WTC11 (cell line): Measurements from ENCODE around the gene FAM135A. TPM values are rescaled to one million over a fixed set of nuclear protein-coding genes. Genes with fewer than 3 reads are reported as not detected.

Source experiments
- ATAC-seq: fragments of 200-7000 bp; cut with Tn5 transposase; 2 replicates; pipeline ENCODE4 v1.10.0; 2021; ENCODE audit warnings: mild to moderate bottlenecking, moderate library complexity
- CTCF ChIA-PET: fragments of 300-600 bp; sonication (Branson Sonifier 250); formaldehyde crosslinking; loops from one replicate; lab custom pipeline; 2021; ENCODE audit warnings: antibody characterized with exemption; lab: Charles Lee
- POLR2A ChIA-PET: fragments of 350-600 bp; sonication (Branson Sonifier 250); formaldehyde crosslinking; loops from one replicate; lab custom pipeline; 2021; ENCODE audit warnings: antibody characterized with exemption; lab: Charles Lee
- DNase-seq: peaks from one replicate; pipeline ENCODE4 v3.0.0; 2021; ENCODE audit warnings: low spot score
- H3K27ac Mint-ChIP-seq: 2 replicates; pipeline ENCODE4 v1.8.0; 2021; ENCODE audit warnings: mixed read lengths
- H3K27me3 Mint-ChIP-seq: 2 replicates; pipeline ENCODE4 v1.8.0; 2021; ENCODE audit warnings: low read depth, mild to moderate bottlenecking, moderate library complexity, mixed read lengths
- H3K36me3 Mint-ChIP-seq: 2 replicates; pipeline ENCODE4 v1.8.0; 2021; ENCODE audit warnings: mixed read lengths
- H3K4me1 Mint-ChIP-seq: 2 replicates; pipeline ENCODE4 v1.8.0; 2022; ENCODE audit warnings: mixed read lengths
- H3K4me3 Mint-ChIP-seq: 2 replicates; pipeline ENCODE4 v1.8.0; 2021; ENCODE audit warnings: mild to moderate bottlenecking, moderate library complexity, mixed read lengths
- H3K9me3 Mint-ChIP-seq: 2 replicates; pipeline ENCODE4 v1.8.0; 2021; ENCODE audit warnings: mixed read lengths
- ATF6 ChIP-seq: sonication (generic); formaldehyde crosslinking; IDR thresholded peaks from 2 replicates; pipeline ENCODE4 v1.8.1; 2023; ENCODE audit warnings: mild to moderate bottlenecking, missing genetic modification reagents
- FOXJ3 ChIP-seq: sonication (generic); formaldehyde crosslinking; IDR thresholded peaks from 2 replicates; pipeline ENCODE4 v1.9.0; 2021; ENCODE audit warnings: missing genetic modification reagents, mild to moderate bottlenecking, borderline replicate concordance
- FOXK1 ChIP-seq: sonication (generic); formaldehyde crosslinking; IDR thresholded peaks from 2 replicates; pipeline ENCODE4 v1.8.0; 2022; ENCODE audit warnings: mild to moderate bottlenecking, moderate library complexity, missing genetic modification reagents
- HMGA2 ChIP-seq: fragments of 250-450 bp; sonication (Bioruptor Pico); IDR thresholded peaks from 2 replicates; pipeline ENCODE4 v1.4.0; 2021; ENCODE audit warnings: mild to moderate bottlenecking, moderate library complexity
- NFATC4 ChIP-seq: fragments of 250-450 bp; sonication (Bioruptor Pico); IDR thresholded peaks from 2 replicates; pipeline ENCODE4 v1.9.0; 2021; ENCODE audit warnings: mild to moderate bottlenecking
- NFYB ChIP-seq: sonication (generic); formaldehyde crosslinking; conservative IDR thresholded peaks from 2 replicates; pipeline ENCODE4 v1.8.0; 2022; ENCODE audit warnings: low read depth, missing genetic modification reagents
- SMAD4 ChIP-seq: sonication (generic); formaldehyde crosslinking; IDR thresholded peaks from 2 replicates; pipeline ENCODE4 v1.8.0; 2022; ENCODE audit warnings: mild to moderate bottlenecking, missing genetic modification reagents
- TEAD4 ChIP-seq: sonication (generic); formaldehyde crosslinking; IDR thresholded peaks from 2 replicates; pipeline ENCODE4 v1.8.0; 2022; ENCODE audit warnings: mild to moderate bottlenecking, missing genetic modification reagents
- TP53 ChIP-seq: sonication (generic); formaldehyde crosslinking; IDR thresholded peaks from 2 replicates; pipeline ENCODE4 v1.8.1; 2023; ENCODE audit warnings: mild to moderate bottlenecking, missing genetic modification reagents
- ZNF121 ChIP-seq: sonication (generic); formaldehyde crosslinking; IDR thresholded peaks from 2 replicates; pipeline ENCODE4 v1.8.0; 2023; ENCODE audit warnings: missing genetic modification reagents
- ZNF219 ChIP-seq: sonication (generic); formaldehyde crosslinking; IDR thresholded peaks from 2 replicates; pipeline ENCODE4 v1.8.0; 2023; ENCODE audit warnings: missing genetic modification reagents, mild to moderate bottlenecking, borderline replicate concordance
- total RNA-seq: library from RNA; stranded (reverse); gene quantifications from 3 replicates; pipeline ENCODE4 v1.2.3, GENCODE V29; 2021
- TF ChIP-seq, protein P1 (sequence below): sonication (generic); formaldehyde crosslinking; IDR thresholded peaks from 2 replicates; pipeline ENCODE4 v1.8.0; 2023; ENCODE audit warnings: missing genetic modification reagents
- TF ChIP-seq, protein P2 (sequence below): fragments of 250-450 bp; sonication (Bioruptor Pico); conservative IDR thresholded peaks from 2 replicates; pipeline ENCODE4 v1.9.0; 2021; ENCODE audit warnings: mild to moderate bottlenecking
- TF ChIP-seq, protein P3 (sequence below): sonication (generic); formaldehyde crosslinking; IDR thresholded peaks from 2 replicates; pipeline ENCODE4 v1.8.0; 2023; ENCODE audit warnings: mild to moderate bottlenecking, missing genetic modification reagents
- TF ChIP-seq, protein P4 (sequence below): fragments of 250-450 bp; sonication (Bioruptor Pico); IDR thresholded peaks from 2 replicates; pipeline ENCODE4 v2.1.2; 2022; ENCODE audit warnings: mild to moderate bottlenecking, moderate library complexity
- TF ChIP-seq, protein P5 (sequence below): sonication (generic); formaldehyde crosslinking; IDR thresholded peaks from 2 replicates; pipeline ENCODE4 v1.8.1; 2023; ENCODE audit warnings: mild to moderate bottlenecking, missing genetic modification reagents, borderline replicate concordance

FAM135A gene
- total RNA-seq, 1 experiment from 2014 or later = 32.9 TPM

DNA sequence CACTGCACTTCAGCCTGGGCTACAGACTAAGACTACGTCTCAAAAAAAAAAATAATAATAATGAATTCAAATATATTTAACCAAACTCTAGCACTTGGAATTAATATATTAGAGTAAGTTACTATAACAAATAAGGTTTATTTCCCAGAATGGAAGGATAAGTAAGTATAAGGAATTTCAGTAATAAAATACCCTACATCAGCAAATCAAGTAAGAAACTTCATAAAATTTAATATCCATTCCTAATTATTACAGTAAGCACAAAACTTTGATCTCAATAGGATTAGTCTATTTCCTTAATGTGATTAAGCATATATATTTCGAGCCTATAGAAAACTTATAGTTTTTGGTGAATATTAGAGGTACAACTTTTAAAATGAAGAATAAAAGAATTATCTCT, 116.7 kb downstream of the FAM135A start (continued):
- TF ChIP-seq, protein P1, sequence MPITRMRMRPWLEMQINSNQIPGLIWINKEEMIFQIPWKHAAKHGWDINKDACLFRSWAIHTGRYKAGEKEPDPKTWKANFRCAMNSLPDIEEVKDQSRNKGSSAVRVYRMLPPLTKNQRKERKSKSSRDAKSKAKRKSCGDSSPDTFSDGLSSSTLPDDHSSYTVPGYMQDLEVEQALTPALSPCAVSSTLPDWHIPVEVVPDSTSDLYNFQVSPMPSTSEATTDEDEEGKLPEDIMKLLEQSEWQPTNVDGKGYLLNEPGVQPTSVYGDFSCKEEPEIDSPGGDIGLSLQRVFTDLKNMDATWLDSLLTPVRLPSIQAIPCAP (CRISPR knock-in tag) = no peak
- TF ChIP-seq ATF6 (CRISPR knock-in tag) = no peak
- no peak for TF ChIP-seq TP53 (CRISPR knock-in tag)

DNA sequence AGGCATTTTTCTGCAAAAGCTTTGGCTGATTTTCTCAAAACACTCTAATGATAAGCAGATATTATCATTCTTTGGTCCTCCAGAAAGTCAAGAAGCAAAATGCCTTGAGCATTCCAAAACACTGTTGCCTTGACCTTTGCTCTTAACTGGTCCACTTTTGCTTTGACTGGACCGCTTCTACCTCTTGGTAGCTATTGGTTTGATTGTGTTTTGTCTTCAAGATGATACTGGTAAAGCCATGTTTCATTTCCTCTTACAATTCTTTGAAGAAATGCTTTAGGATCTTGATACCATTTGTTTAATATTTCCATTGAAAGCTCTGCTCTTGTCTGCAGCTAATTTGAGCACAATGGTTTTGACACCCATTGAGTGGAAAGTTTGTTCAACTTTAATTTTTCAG, 117.8 kb downstream of the FAM135A start:
- Mint-ChIP-seq H3K9me3 (no peaks in the 10 kb centered on the region), H3K36me3 (peaks cover 6% of the 10 kb centered on the region), H3K4me3 (no peak overlapping the region), H3K27me3 (no peaks in the 10 kb centered on the region), H3K27ac (no peak overlapping the region), H3K4me1 (no peaks in the 10 kb centered on the region)
- no peak for ATAC-seq
- TF ChIP-seq ZNF219 (CRISPR knock-in tag) = no peak
- no peak for TF ChIP-seq SMAD4 (CRISPR knock-in tag)
- no peak for TF ChIP-seq FOXK1 (CRISPR knock-in tag)
- TF ChIP-seq, protein P2, sequence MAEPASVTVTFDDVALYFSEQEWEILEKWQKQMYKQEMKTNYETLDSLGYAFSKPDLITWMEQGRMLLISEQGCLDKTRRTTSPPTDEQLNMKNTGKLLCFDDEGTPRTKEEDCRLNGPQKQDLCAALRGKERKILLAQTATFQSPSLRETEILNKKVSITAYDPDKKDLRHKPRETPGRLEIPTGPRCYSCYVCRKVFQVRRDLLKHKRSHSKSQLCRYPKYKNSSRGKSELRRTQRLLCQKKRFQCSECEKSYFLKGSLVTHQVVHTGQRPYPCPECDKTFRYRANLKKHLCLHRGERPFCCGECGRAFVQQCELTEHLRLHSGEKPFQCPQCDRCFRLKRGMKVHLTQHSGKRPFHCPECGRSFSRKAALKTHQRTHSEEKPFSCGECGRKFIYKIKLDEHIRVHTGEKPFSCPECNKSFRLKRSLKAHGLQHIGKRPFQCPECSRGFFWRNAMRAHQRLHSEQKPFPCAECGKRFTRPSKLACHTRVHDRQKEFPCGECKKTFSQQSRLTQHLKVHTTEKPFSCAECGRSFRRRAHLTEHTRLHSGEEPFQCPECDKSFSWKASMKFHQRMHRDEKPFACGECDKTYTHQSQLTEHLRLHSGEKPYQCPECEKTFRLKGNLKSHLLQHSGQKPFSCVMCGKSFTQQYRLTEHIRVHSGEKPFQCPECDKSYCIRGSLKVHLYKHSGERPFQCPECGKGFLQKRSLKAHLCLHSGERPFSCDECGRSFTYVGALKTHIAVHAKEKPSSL (CRISPR knock-in tag) = no peak
- TF ChIP-seq, protein P3, sequence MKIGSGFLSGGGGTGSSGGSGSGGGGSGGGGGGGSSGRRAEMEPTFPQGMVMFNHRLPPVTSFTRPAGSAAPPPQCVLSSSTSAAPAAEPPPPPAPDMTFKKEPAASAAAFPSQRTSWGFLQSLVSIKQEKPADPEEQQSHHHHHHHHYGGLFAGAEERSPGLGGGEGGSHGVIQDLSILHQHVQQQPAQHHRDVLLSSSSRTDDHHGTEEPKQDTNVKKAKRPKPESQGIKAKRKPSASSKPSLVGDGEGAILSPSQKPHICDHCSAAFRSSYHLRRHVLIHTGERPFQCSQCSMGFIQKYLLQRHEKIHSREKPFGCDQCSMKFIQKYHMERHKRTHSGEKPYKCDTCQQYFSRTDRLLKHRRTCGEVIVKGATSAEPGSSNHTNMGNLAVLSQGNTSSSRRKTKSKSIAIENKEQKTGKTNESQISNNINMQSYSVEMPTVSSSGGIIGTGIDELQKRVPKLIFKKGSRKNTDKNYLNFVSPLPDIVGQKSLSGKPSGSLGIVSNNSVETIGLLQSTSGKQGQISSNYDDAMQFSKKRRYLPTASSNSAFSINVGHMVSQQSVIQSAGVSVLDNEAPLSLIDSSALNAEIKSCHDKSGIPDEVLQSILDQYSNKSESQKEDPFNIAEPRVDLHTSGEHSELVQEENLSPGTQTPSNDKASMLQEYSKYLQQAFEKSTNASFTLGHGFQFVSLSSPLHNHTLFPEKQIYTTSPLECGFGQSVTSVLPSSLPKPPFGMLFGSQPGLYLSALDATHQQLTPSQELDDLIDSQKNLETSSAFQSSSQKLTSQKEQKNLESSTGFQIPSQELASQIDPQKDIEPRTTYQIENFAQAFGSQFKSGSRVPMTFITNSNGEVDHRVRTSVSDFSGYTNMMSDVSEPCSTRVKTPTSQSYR = no peak
- TF ChIP-seq HMGA2 (CRISPR knock-in tag) = no peak
- no peak for TF ChIP-seq TEAD4 (CRISPR knock-in tag)
- no peak for TF ChIP-seq NFATC4 (CRISPR knock-in tag)
- TF ChIP-seq ZNF121 (CRISPR knock-in tag) = no peak
- DNase-seq = no peak
- CTCF ChIA-PET = interaction anchor here (1.5 kb wide), 1 partner anchor 11 kb away, joined by 4 read pairs; no protein-coding TSS in a partner anchor
- POLR2A ChIA-PET = no interaction called here

GRCh38 chr6:70537266-70537665, 124.0 kb downstream of the FAM135A start:
- Mint-ChIP-seq H3K4me1 (no peaks in the 10 kb centered on the region), H3K27me3 (no peaks in the 10 kb centered on the region)
- POLR2A ChIA-PET = no interaction called here
- TF ChIP-seq FOXJ3 (CRISPR knock-in tag) (no peak), NFYB (no peak)
- TF ChIP-seq, protein P4, sequence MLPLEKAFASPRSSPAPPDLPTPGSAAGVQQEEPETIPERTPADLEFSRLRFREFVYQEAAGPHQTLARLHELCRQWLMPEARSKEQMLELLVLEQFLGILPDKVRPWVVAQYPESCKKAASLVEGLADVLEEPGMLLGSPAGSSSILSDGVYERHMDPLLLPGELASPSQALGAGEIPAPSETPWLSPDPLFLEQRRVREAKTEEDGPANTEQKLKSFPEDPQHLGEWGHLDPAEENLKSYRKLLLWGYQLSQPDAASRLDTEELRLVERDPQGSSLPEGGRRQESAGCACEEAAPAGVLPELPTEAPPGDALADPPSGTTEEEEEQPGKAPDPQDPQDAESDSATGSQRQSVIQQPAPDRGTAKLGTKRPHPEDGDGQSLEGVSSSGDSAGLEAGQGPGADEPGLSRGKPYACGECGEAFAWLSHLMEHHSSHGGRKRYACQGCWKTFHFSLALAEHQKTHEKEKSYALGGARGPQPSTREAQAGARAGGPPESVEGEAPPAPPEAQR (CRISPR knock-in tag) = no peak
- TF ChIP-seq, protein P5, sequence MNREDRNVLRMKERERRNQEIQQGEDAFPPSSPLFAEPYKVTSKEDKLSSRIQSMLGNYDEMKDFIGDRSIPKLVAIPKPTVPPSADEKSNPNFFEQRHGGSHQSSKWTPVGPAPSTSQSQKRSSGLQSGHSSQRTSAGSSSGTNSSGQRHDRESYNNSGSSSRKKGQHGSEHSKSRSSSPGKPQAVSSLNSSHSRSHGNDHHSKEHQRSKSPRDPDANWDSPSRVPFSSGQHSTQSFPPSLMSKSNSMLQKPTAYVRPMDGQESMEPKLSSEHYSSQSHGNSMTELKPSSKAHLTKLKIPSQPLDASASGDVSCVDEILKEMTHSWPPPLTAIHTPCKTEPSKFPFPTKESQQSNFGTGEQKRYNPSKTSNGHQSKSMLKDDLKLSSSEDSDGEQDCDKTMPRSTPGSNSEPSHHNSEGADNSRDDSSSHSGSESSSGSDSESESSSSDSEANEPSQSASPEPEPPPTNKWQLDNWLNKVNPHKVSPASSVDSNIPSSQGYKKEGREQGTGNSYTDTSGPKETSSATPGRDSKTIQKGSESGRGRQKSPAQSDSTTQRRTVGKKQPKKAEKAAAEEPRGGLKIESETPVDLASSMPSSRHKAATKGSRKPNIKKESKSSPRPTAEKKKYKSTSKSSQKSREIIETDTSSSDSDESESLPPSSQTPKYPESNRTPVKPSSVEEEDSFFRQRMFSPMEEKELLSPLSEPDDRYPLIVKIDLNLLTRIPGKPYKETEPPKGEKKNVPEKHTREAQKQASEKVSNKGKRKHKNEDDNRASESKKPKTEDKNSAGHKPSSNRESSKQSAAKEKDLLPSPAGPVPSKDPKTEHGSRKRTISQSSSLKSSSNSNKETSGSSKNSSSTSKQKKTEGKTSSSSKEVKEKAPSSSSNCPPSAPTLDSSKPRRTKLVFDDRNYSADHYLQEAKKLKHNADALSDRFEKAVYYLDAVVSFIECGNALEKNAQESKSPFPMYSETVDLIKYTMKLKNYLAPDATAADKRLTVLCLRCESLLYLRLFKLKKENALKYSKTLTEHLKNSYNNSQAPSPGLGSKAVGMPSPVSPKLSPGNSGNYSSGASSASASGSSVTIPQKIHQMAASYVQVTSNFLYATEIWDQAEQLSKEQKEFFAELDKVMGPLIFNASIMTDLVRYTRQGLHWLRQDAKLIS = no peak
- TF ChIP-seq, all 79 proteins: peak for 0
- ATAC-seq = no peak
- no peak for DNase-seq
- peaks cover 15% of the 10 kb centered on the region for H3K36me3 Mint-ChIP-seq
- H3K4me3 Mint-ChIP-seq = no peak overlapping the region
- CTCF ChIA-PET = interaction anchor here (1.2 kb wide), 1 partner anchor 17 kb away, joined by 3 read pairs; no protein-coding TSS in a partner anchor
- no peak overlapping the region for H3K27ac Mint-ChIP-seq
- H3K9me3 Mint-ChIP-seq = no peaks in the 10 kb centered on the region
